Spleen (tissue), 7 donors: ENCODE results near the gene GIPC1.

Experiments used
- POLR2A ChIP-seq, 3 donors: fragments of 450-650 bp; IDR thresholded peaks; one replicate each; pipeline ENCODE4 v1.5.1; 2017; ENCODE audit warnings: antibody characterized with exemption in 3 of 3, mild to moderate bottlenecking in 1 of 3
- TF ChIP-seq, protein P1 (sequence below), 11 experiments: fragments of 200-600 bp in 7 of 11; fragments of 450-650 bp in 4 of 11; sonication (generic) in 4 of 11; IDR thresholded peaks in 8 of 11; conservative IDR thresholded peaks in 3 of 11; 1 replicate in 7 of 11; 2 replicates in 4 of 11; pipeline versions ENCODE4 v1.4.0 to v1.8.0; 2016 to 2021; ENCODE audit warnings: antibody characterized with exemption in 11 of 11, inconsistent platforms in 4 of 11, mild to moderate bottlenecking in 1 of 11
- donor health status: DM: no; HTN: no; CAD: no; lungs with moderate emphysema.
- donor health status: DM: no; HTN: no; CAD: no.
- donor health status: DM: no; HTN: no; CAD: no.

DNA sequence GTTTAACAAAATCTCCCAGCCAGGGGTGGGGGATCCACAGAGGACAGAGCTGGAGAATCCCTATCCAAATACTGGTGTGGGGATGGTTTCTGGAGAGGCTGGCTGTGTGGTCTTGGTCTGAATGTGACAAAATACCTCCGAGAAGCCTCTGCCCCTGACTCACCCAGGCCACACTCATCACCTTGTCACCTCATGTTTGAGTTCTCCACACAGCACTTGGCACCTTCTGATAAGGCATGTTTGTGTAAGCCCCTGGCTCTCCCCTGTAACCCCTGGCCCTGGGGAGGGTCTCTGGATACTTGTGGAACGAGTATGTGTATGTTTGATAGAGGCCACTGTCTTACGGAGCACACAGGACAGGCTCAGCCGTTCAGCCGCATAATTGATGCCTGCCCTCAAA, 48.1 kb upstream of the GIPC1 start:
- TF ChIP-seq, protein P1, sequence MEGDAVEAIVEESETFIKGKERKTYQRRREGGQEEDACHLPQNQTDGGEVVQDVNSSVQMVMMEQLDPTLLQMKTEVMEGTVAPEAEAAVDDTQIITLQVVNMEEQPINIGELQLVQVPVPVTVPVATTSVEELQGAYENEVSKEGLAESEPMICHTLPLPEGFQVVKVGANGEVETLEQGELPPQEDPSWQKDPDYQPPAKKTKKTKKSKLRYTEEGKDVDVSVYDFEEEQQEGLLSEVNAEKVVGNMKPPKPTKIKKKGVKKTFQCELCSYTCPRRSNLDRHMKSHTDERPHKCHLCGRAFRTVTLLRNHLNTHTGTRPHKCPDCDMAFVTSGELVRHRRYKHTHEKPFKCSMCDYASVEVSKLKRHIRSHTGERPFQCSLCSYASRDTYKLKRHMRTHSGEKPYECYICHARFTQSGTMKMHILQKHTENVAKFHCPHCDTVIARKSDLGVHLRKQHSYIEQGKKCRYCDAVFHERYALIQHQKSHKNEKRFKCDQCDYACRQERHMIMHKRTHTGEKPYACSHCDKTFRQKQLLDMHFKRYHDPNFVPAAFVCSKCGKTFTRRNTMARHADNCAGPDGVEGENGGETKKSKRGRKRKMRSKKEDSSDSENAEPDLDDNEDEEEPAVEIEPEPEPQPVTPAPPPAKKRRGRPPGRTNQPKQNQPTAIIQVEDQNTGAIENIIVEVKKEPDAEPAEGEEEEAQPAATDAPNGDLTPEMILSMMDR (IDR thresholded peaks at IDR 0.05 in 8 of 11, conservative IDR thresholded peaks at IDR 0.05 in 3 of 11), result no peak
- TF ChIP-seq POLR2A (IDR thresholded peaks at IDR 0.05), result no peak
